ENCODE data around the gene F2RL2. TPM values are rescaled to one million over a fixed set of nuclear protein-coding genes. Genes with fewer than 3 reads are reported as not detected.

F2RL2 gene
- polyA plus RNA-seq, 3 donors = 0.14 TPM; not detected in 2

GRCh38 chr5:76649140-76649539, 25.9 kb upstream of the F2RL2 start:
- Mint-ChIP-seq H3K9me3 (peaks cover 7 to 27% (median 19%) of the 10 kb centered on the region in 7 donors), H3K4me3 (no peak overlapping the region), H3K36me3 (peaks cover 70 to 88% of the 10 kb centered on the region in 2 donors), H3K4me1 (no peaks in the 10 kb centered on the region), H3K27me3 (ENCODE audit: low read depth in 3 of 3) (peaks cover 0 to 2% (median 2%) of the 10 kb centered on the region in 3 donors), H3K27ac (no peak overlapping the region)
- no CpG with 5 or more reads among the region's 2 CpGs for WGBS (ENCODE audit: insufficient coverage)
- Histone ChIP-seq H3K9ac (ENCODE audit: insufficient read depth, low read length, poor library complexity, severe bottlenecking) (no peak overlapping the region), H3K9me3 (replicated peaks in 1 of 2; ENCODE audit: control insufficient read depth in 1 of 2, insufficient read depth in 1 of 2, low read length in 2 of 2) (peaks cover 15 to 16% of the 10 kb centered on the region in 2 donors), H4K20me1 (ENCODE audit: insufficient read depth, low read length) (peaks cover 7% of the 10 kb centered on the region), H3K4me3 (replicated peaks in 1 of 3; ENCODE audit: low read depth in 2 of 3, low read length in 3 of 3) (no peak overlapping the region), H3K79me2 (ENCODE audit: insufficient read depth, low read length) (no peaks in the 10 kb centered on the region), H3K4me2 (replicated peaks; ENCODE audit: extremely low read depth, low read length, poor library complexity, severe bottlenecking) (no peak overlapping the region), H3K27me3 (ENCODE audit: control insufficient read depth in 2 of 2, insufficient read depth in 2 of 2, low read length in 2 of 2) (no peaks in the 10 kb centered on the region), H3K36me3 (replicated peaks in 1 of 2; ENCODE audit: control insufficient read depth in 1 of 2, insufficient read depth in 2 of 2, low read length in 2 of 2) (peaks cover 57 to 97% of the 10 kb centered on the region in 2 donors), H3K27ac (ENCODE audit: low read depth in 1 of 2, low read length in 2 of 2) (no peak overlapping the region), H2AFZ (ENCODE audit: insufficient read depth, low read depth, low read length, poor library complexity, severe bottlenecking) (no peak overlapping the region), H3K4me1 (ENCODE audit: control insufficient read depth in 1 of 2, insufficient read depth in 2 of 2, low read length in 2 of 2) (no peaks in the 10 kb centered on the region)
- intact Hi-C loops (cut with micrococcal nuclease) = no loop called here
- no peak for DNase-seq
- TF ChIP-seq CTCF (IDR thresholded peaks at IDR 0.05) = no peak

- no peak overlapping the region for H3K27ac Mint-ChIP-seq
These were observed 20.2 kb upstream of the F2RL2 start for GRCh38 chr5:76643371-76643770.

More at GRCh38 chr5:76643371-76643770, 20.2 kb upstream of the F2RL2 start:
- peaks cover 51 to 92% of the 10 kb centered on the region in 2 donors for H3K36me3 ChIP-seq (replicated peaks in 1 of 2; ENCODE audit: control insufficient read depth in 1 of 2, insufficient read depth in 2 of 2, low read length in 2 of 2)
- H3K9me3 ChIP-seq (replicated peaks in 1 of 2; ENCODE audit: control insufficient read depth in 1 of 2, insufficient read depth in 1 of 2, low read length in 2 of 2) = peaks cover 7 to 8% of the 10 kb centered on the region in 2 donors
- H3K4me3 Mint-ChIP-seq = no peak overlapping the region
- intact Hi-C loops (cut with micrococcal nuclease) = loop anchor here (5.0 kb wide), 2 partner anchors 41 to 306 kb away; no protein-coding TSS in a partner anchor
- peaks cover 0 to 2% (median 0%) of the 10 kb centered on the region in 3 donors for H3K27me3 Mint-ChIP-seq (ENCODE audit: low read depth in 3 of 3)
- peaks cover 4 to 15% (median 12%) of the 10 kb centered on the region in 7 donors for H3K9me3 Mint-ChIP-seq
- H3K4me1 Mint-ChIP-seq = peaks cover 4% of the 10 kb centered on the region
- DNase-seq = no peak
- H3K9ac ChIP-seq (ENCODE audit: insufficient read depth, low read length, poor library complexity, severe bottlenecking) = no peak overlapping the region
- no peak overlapping the region for H3K4me3 ChIP-seq (replicated peaks in 1 of 3; ENCODE audit: low read depth in 2 of 3, low read length in 3 of 3)
- TF ChIP-seq CTCF (IDR thresholded peaks at IDR 0.05) = no peak
- no peak overlapping the region for H2AFZ ChIP-seq (ENCODE audit: insufficient read depth, low read depth, low read length, poor library complexity, severe bottlenecking)
- no peaks in the 10 kb centered on the region for H3K27me3 ChIP-seq (ENCODE audit: control insufficient read depth in 2 of 2, insufficient read depth in 2 of 2, low read length in 2 of 2)
- no peak overlapping the region for H3K27ac ChIP-seq (ENCODE audit: low read depth in 1 of 2, low read length in 2 of 2)
- no peaks in the 10 kb centered on the region for H3K79me2 ChIP-seq (ENCODE audit: insufficient read depth, low read length)
- H3K36me3 Mint-ChIP-seq = peaks cover 78 to 81% of the 10 kb centered on the region in 2 donors
- H3K4me1 ChIP-seq (ENCODE audit: control insufficient read depth in 1 of 2, insufficient read depth in 2 of 2, low read length in 2 of 2) = peaks cover 11% of the 10 kb centered on the region in 2 donors
- H3K4me2 ChIP-seq (replicated peaks; ENCODE audit: extremely low read depth, low read length, poor library complexity, severe bottlenecking) = no peak overlapping the region
- H4K20me1 ChIP-seq (ENCODE audit: insufficient read depth, low read length) = peaks cover 25% of the 10 kb centered on the region
